HepG2 (cell line): Measurements from ENCODE around the gene PELI2.

ENCODE experiments used
- CTCF ChIP-seq: sonication (generic); formaldehyde crosslinking; IDR thresholded peaks from 2 replicates; pipeline ENCODE4 v1.5.0; 2020; ENCODE audit warnings: mild to moderate bottlenecking, missing genetic modification reagents, moderate library complexity
- NBN ChIP-seq: fragments of 450-650 bp; conservative IDR thresholded peaks from 2 replicates; pipeline ENCODE4 v1.6.1; 2017
- TBL1XR1 ChIP-seq: fragments of 150-350 bp; IDR thresholded peaks from 2 replicates; pipeline ENCODE4 v1.6.1; 2014; ENCODE audit warnings: borderline replicate concordance, low read length; ENCODE audit not compliant: partially characterized antibody
- TF ChIP-seq, protein P1 (sequence below): IDR thresholded peaks from 2 replicates; pipeline ENCODE4 v1.6.1; 2012; ENCODE audit warnings: inconsistent platforms

DNA sequence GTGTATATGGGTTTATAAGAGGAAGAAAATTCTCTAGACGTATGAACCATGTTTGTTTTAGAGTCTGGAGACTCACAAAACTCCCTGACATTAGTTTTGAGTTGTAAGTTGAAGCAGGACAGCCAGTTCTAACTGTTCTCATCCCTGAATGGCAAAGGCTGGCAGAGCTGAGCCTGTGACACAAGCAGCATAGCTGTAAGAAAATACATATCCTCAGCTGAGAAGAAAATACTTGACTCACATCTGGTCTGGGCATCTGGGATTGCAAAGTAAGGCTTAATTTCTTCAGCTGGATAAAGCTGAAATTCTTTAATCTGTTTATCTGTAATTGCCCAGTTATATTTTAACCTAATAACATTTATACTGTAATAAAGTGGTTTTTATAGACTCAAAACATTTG lies 156.3 kb downstream of the PELI2 start:
- TF ChIP-seq CTCF (CRISPR knock-in tag) (no peak), TBL1XR1 (no peak), NBN (no peak)
- TF ChIP-seq, protein P1, sequence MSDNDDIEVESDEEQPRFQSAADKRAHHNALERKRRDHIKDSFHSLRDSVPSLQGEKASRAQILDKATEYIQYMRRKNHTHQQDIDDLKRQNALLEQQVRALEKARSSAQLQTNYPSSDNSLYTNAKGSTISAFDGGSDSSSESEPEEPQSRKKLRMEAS: no peak
